Stimulated activated CD4-positive, alpha-beta T cell treated with anti-CD3 and anti-CD28 coated beads, Interleukin-12 subunit alpha, Interleukin-12 subunit beta, amount 100 ng/mL, for 48 hours (primary cell): ENCODE data around the gene FAM107B.
A peak's percentile ranks its signal among the peaks of the same experiment; 100 is the strongest.

ENCODE experiments used
- DNase-seq, 3 donors: peaks; one replicate each; pipeline ENCODE4 v3.0.0-alpha.2; 2020; ENCODE audit warnings: low read depth in 2 of 3, low spot score in 1 of 3

Gene FAM107B

GRCh38 chr10:14563359-14563940 lies 211.2 kb downstream of the FAM107B start:
- DNase-seq, result no peak

GRCh38 chr10:14563076-14563336 lies 211.7 kb downstream of the FAM107B start:
- DNase-seq, result no peak

- DNase-seq, result no peak
Observed at GRCh38 chr10:14562218-14563075, 212.2 kb downstream of the FAM107B start.

GRCh38 chr10:14560791-14561765 lies 213.6 kb downstream of the FAM107B start:
- no peak for DNase-seq

- peak; percentile 56 to 71 (median 59) for DNase-seq
Observed at GRCh38 chr10:14560274-14560673, 214.4 kb downstream of the FAM107B start.

GRCh38 chr10:14558025-14558424 lies 216.7 kb downstream of the FAM107B start:
- DNase-seq, result no peak

GRCh38 chr10:14557567-14557966 lies 217.1 kb downstream of the FAM107B start:
- DNase-seq, result no peak

- no peak for DNase-seq
Observed at GRCh38 chr10:14556285-14556956, 218.3 kb downstream of the FAM107B start.

- DNase-seq, result no peak
Observed at GRCh38 chr10:14555807-14556206, 218.9 kb downstream of the FAM107B start.

GRCh38 chr10:14554491-14555205 lies 220.0 kb downstream of the FAM107B start:
- no peak for DNase-seq

- DNase-seq, result no peak
Observed at GRCh38 chr10:14554091-14554490, 220.6 kb downstream of the FAM107B start.

- no peak for DNase-seq
Observed at GRCh38 chr10:14553448-14553847, 221.2 kb downstream of the FAM107B start.

- no peak for DNase-seq
Observed at GRCh38 chr10:14552015-14552414, 222.7 kb downstream of the FAM107B start.

- DNase-seq, result no peak
Observed at GRCh38 chr10:14550471-14550981, 224.2 kb downstream of the FAM107B start.

GRCh38 chr10:14549496-14549895 lies 225.2 kb downstream of the FAM107B start:
- no peak for DNase-seq

GRCh38 chr10:14548970-14549369 lies 225.7 kb downstream of the FAM107B start:
- no peak for DNase-seq

GRCh38 chr10:14548474-14548873 lies 226.2 kb downstream of the FAM107B start:
- no peak for DNase-seq

GRCh38 chr10:14547816-14548215 lies 226.9 kb downstream of the FAM107B start:
- no peak for DNase-seq

GRCh38 chr10:14545827-14546226 lies 228.9 kb downstream of the FAM107B start:
- no peak for DNase-seq

GRCh38 chr10:14543904-14544210 lies 230.8 kb downstream of the FAM107B start:
- no peak for DNase-seq
